Measurements from ENCODE around the gene C16orf96. TPM values are rescaled to one million over a fixed set of nuclear protein-coding genes. Genes with fewer than 3 reads are reported as not detected.
A peak's percentile ranks its signal among the peaks of the same experiment; 100 is the strongest.

Gene C16orf96
- total and polyA plus RNA-seq, 2 of the 13 experiments (the other 11 are each of a cell fraction or from before 2014, with no cell fraction given), result 0.03 TPM; not detected in 1

- DNase-seq (ENCODE audit: low spot score) (peak; percentile 87), FAIRE-seq (peak; percentile 28), ATAC-seq (peak; percentile 69)
- peak within 1 kb of the TSS; percentile 75 for H3K27ac ChIP-seq (ENCODE audit: extremely low read length, insufficient read depth, low read length)
- peaks cover 2 to 14% of the 10 kb centered on the region in 2 experiments; a peak in 2 of 5 replicates for H3K36me3 ChIP-seq (replicated peaks in 1 of 2; ENCODE audit: control insufficient read depth in 1 of 2, insufficient read depth in 2 of 2, low read length in 2 of 2)
- BruUV-seq (replicated peaks), result no TSS peak
- H3K4me1 ChIP-seq (ENCODE audit: insufficient read depth, low read length), result peaks cover 71% of the 10 kb centered on the region
- in situ Hi-C loops (cut with HindIII; ENCODE audit: extremely low pct_ligation_motif_present, low pct_unique_long_range_greater_than_20kb) (loop anchor here (5.0 kb wide), 1 partner anchor 48 kb away; no protein-coding TSS in a partner anchor), intact Hi-C loops (cut with micrococcal nuclease; ENCODE audit: unreplicated experiment) (loop anchor here (10.0 kb wide), 1 partner anchor 340 kb away; the partner anchor contains the start of gene SEC14L5)
- no peak within 1 kb of the TSS for H2AFZ ChIP-seq (ENCODE audit: low read length)
- peaks cover 31% of the 10 kb centered on the region; the same call in 1 of the 2 replicates for H4K20me1 ChIP-seq (ENCODE audit: insufficient read depth, low read length)
- peak within 1 kb of the TSS; percentile 98 for H3K9ac ChIP-seq (ENCODE audit: insufficient read depth, low read depth, low read length)
- ChIA-PET POLR2A (interaction anchor here (0.6 to 1.5 kb wide), 5 partner anchors 10 to 138 kb away, joined by 3 to 7 read pairs (median 3); partner anchors contain the start of genes DNAAF8, HMOX2 and MGRN1), CTCF (ENCODE audit: low intra/inter-chr PET ratio, low total read pairs) (no interaction called here)
- H3K4me2 ChIP-seq (ENCODE audit: low read depth, low read length), result peak within 1 kb of the TSS; percentile 92
- WGBS (ENCODE audit: low lambda C conversion rate), result 15% methylated on average over 21 of the region's 100 CpGs
- no peaks in the 10 kb centered on the region; a peak in 1 of 5 replicates for H3K27me3 ChIP-seq (ENCODE audit: control insufficient read depth in 1 of 2, insufficient read depth in 2 of 2, low read length in 2 of 2)
- peak within 1 kb of the TSS; percentile 73 to 97 (median 88) for H3K4me3 ChIP-seq (replicated peaks in 1 of 3; ENCODE audit: insufficient read depth in 1 of 3, low read depth in 2 of 3, low read length in 3 of 3)
- H3K9me3 ChIP-seq (ENCODE audit: low read length), result no peaks in the 10 kb centered on the region
- H3K79me2 ChIP-seq (ENCODE audit: insufficient read depth, low read length), result peaks cover 38% of the 10 kb centered on the region
- TF ChIP-seq ZBTB21 (CRISPR knock-in tag; IDR thresholded peaks at IDR 0.05) (0 out of 2 replicates have a peak, but pooled peaks have one; percentile 16), PHF8 (CRISPR knock-in tag; IDR thresholded peaks at IDR 0.05) (peak; percentile 80), GRHL1 (CRISPR knock-in tag; conservative IDR thresholded peaks at IDR 0.05) (no peak), MBD4 (IDR thresholded peaks at IDR 0.05; ENCODE audit: borderline replicate concordance, low read length) (no peak), SPEN (CRISPR knock-in tag; IDR thresholded peaks at IDR 0.05; ENCODE audit: low read depth) (peak; percentile 83; the same call in 1 of the 2 replicates), PRMT3 (CRISPR knock-in tag; IDR thresholded peaks at IDR 0.05; ENCODE audit: borderline replicate concordance, low read depth) (no peak), REL (CRISPR knock-in tag; conservative IDR thresholded peaks at IDR 0.05) (peak; percentile 54), RXRA (CRISPR knock-in tag; IDR thresholded peaks at IDR 0.05) (peak; percentile 55; the same call in 1 of the 2 replicates), ZNF503 (CRISPR knock-in tag; IDR thresholded peaks at IDR 0.05) (peak; percentile 52; the same call in 1 of the 2 replicates), MIER3 (CRISPR knock-in tag; IDR thresholded peaks at IDR 0.05; ENCODE audit: borderline replicate concordance) (peak; percentile 84; the same call in 1 of the 2 replicates), ZSCAN21 (CRISPR knock-in tag; IDR thresholded peaks at IDR 0.05; ENCODE audit: borderline replicate concordance) (peak; percentile 88), HNRNPLL (IDR thresholded peaks at IDR 0.05; ENCODE audit: low read depth, low read length, poor library complexity, severe bottlenecking) (peak; percentile 68), ZSCAN5A (CRISPR knock-in tag; IDR thresholded peaks at IDR 0.05; ENCODE audit: borderline replicate concordance) (no peak), JDP2 (CRISPR knock-in tag; IDR thresholded peaks at IDR 0.05; ENCODE audit: borderline replicate concordance) (no peak), ZNF614 (CRISPR knock-in tag; IDR thresholded peaks at IDR 0.05; ENCODE audit: borderline replicate concordance) (no peak), ADNP (CRISPR knock-in tag; IDR thresholded peaks at IDR 0.05) (no peak), POGZ (CRISPR knock-in tag; IDR thresholded peaks at IDR 0.05) (no peak), ZNF335 (CRISPR knock-in tag; IDR thresholded peaks at IDR 0.05) (peak; percentile 57; the same call in 1 of the 2 replicates), HCFC1 (IDR thresholded peaks at IDR 0.05; ENCODE audit: low read depth, low read length) (peak; percentile 90)
Measured at GRCh38 chr16:4614571-4615383, 58.6 kb downstream of the C16orf96 start, which contains the start of gene UBALD1. Gene UBALD1 (minus strand): TSS chr16:4614888. CDS start chr16:4614797, 91 bp downstream.

Measured in HepG2 (cell line).